HG02973 (cell line): Measurements from ENCODE around the gene CDK6.

ENCODE experiments used
- ATAC-seq: cut with Tn5 transposase; IDR thresholded peaks from one replicate; pipeline ENCODE4 v1.9.1; 2021; ENCODE audit warnings: moderate library complexity; ENCODE audit not compliant: unreplicated experiment

The CDK6 gene

DNA sequence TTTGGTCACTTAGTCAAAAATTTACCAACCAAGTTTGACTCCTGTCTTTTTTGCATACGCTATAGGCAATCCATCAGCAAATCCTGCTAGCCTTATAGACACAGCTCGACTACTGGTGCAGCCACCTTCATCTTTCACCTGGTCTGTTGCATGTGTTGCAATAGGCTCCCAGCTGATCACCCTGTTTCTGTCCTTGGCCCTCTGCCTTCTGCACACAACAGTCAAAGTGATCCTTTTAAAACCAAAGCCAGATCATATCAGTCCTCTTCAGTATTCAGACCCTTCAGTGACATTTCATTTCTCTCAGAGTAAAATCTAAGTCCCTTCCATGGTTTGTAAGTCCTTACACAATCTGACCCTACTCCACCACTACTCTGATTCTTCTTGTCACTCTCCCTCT lies 10.9 kb upstream of the CDK6 start:
- no peak for ATAC-seq

DNA sequence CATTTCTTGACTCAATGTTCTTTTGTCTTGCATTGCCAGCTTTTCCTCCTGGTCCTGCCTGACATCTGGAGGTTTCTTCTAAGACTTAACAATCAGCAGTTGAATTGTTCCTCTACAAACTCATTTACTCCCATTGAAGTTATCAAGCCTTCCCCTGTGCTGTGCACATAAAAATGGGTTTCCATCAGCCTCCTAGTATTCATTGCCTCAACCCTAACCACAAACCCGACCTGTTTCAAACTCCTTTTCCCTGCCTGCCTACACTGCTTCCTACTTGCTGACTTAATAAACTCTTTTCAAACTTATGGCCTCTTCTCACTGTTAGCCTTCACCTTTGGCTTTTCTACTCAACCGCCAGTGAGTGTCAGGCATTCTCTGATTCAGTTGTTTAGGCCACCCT lies 9.4 kb upstream of the CDK6 start:
- no peak for ATAC-seq

DNA sequence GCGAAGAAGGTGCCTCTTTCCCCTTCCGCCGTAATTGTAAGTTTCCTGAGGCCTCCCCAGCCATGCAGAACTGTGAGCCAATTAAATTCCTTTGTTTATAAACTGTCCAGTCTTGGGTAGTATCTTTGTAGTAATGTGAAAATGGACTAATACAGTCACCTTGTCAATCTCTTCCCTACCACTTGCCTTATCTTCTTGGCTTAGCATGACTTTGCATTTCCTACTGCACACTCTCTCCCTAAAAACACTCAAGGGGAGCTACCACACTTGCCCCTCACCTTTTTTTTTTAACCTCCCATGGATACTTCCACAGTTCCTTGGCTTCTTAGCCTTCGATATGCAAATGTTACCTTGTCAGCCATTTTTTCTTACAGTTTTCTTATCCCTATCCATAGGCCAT lies 7.4 kb upstream of the CDK6 start:
- ATAC-seq = no peak

DNA sequence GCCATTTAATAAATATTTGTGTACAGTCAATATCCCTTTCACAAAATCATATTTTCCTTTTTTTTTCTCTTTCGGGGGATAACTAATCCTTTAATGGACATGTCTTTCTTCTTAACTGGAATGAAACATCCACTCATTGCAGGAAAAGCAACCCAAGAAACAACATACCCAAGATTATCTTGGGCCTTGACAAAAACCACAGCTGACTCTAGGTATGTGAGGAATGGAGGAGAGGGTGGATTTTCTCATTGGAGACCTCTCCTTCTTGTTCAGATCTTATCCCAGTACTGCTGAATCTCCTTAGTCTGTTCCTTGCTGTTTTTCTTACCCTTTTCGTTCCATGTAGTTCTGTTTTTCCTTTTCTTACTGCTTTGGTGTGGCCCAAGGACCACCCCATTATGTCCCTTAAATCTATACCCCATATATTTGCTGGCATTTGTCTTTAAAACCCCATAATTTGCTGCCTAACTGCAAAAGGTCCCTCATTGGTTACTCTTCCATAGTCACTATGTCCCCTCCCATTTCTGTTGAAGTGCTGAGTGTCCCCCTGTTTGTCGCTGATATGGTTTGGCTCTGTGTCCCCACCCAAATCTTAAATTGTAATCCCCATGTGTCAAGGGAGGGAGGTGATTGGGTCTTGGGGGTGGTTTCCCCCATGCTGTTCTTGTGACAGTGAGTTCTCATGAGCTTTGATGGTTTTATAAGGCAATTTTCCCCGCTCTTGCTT lies 6.8 kb upstream of the CDK6 start:
- no peak for ATAC-seq

DNA sequence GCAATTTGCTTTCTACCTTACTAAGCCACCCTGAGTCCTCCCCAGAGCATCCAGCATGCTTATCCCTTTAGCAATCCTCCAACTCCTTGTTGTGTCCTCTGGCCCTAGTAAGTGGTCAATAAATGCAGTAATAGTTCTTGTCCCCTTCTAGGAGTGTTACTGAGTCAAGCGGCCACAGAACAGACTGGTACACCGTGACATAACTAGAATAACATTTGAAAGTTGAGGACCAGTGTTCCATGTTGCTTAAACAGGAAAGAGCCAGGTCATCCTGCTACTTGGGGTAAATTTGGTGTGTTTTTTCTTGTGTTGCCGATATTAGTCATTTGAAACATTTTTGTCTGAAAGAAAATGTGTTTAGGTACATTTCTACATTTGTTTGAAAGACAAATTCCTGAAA lies 4.8 kb upstream of the CDK6 start:
- ATAC-seq = no peak

DNA sequence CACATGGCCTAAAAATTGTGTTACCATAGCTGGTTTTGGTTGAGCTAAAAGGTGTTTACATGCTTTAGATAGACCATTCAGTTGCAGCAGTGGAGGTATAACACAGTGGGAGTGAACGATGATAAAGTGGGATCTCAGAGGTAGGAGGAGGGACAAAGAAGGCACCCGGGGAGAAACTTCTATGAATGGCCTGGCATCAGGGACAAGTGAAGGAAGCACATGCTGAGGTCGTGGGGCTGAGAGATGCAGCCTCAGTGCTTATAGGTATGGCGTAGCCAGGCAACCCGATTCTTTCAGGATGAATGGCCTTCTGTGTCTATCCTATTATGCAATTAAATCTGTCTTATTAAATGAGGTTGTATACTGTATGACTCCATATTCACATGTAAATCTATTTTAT lies 3.9 kb upstream of the CDK6 start:
- no peak for ATAC-seq

DNA sequence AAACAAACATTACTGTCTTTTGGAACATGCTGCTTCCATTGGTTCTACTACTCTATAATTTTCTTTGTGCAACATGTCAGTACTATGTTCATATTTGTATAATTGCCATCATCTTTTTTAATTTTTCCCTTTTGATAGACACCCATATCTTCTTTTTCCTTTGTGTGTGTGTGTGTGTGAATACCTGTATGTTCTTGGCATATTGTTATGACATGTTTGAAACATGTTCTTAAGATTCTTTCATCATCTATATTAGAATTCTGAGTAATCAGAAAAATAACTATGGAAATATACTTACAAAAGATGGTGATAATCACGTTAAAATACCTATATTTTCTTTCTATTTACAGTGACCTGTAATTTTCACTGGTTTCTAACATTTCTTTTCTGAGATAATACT lies 3.5 kb upstream of the CDK6 start:
- ATAC-seq = no peak

DNA sequence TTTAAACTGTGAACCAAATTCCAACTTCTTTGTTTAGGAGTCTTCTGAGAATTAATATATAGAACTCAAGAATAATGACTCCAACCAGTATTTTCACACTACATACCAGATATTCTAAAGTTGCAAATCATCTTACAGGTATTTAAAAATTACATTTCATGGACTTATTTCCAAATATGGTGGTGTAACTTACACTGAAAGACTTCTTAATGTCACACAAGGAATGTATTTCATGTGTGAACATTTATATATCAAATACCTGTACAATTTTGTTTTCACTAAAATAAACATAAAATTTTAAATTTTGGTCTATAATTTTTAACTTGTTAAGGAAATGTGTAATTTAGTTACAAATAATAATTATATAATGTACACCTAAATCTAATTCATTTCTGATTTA lies 2.6 kb upstream of the CDK6 start:
- ATAC-seq = no peak

DNA sequence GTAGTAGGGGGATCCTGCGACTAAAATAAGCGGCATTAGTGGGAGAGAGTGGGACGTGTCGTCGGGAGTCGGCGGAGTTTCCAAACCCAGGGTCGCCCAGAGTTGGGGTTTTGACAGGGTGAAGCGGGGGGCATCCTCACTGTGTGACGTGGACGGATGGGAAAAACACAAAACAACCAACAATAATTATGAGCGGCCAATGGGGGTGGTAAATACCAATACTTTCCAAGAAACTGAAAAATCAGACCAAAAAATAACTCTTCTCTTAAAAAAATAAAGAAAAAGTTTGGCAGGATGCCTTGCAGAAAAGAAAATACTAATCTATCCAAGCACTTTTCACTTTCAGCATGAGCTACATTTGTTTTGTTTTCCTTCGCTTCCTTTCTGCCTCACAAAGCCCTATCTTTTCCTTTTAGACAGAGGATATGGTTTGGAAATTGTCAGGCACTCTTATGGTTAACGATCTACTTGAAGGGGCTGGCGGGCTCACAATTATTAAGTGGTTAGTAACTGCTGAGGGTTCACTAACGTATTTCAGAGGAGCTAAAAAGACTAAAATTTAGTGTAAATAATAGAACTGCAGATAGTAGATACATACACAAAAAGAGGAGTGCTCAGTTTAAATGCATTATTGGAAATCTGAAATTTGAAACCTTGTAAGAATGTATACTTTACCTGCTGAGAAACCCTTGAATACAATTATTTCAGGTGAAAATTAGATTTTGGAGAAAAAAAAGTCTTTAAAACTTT lies 802 bp upstream of the CDK6 start:
- no peak for ATAC-seq

DNA sequence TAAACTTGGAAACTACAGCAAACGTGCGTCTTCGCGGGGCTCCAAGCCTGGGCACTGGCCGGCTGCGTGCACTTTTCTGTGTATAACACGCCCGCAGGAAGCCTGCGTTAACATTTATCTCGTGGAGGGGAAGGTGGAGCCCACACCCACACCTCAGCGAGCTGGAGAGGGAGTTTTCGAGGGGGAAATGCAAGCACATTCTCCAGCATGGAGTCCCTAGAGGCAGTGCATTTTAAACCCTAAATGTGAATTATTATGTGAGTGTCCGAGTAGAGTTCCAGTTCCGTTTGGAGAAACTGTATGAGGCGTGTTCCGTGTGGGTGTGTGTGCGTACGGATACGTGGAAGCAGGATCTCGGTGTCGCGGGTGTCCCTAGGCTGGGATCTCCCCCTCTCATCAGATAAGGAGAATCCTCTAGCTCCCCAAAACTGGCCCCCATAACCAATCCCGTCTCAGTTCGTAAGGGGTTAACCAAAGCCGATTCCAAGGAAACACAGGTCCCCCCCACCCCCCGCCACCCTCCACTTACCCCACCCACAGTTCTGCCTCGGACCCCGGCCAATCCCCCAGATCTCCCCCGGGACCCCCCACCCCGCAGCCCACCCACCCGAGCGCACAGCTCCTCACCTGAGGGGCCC lies 403 bp downstream of the CDK6 start:
- ATAC-seq = no peak

DNA sequence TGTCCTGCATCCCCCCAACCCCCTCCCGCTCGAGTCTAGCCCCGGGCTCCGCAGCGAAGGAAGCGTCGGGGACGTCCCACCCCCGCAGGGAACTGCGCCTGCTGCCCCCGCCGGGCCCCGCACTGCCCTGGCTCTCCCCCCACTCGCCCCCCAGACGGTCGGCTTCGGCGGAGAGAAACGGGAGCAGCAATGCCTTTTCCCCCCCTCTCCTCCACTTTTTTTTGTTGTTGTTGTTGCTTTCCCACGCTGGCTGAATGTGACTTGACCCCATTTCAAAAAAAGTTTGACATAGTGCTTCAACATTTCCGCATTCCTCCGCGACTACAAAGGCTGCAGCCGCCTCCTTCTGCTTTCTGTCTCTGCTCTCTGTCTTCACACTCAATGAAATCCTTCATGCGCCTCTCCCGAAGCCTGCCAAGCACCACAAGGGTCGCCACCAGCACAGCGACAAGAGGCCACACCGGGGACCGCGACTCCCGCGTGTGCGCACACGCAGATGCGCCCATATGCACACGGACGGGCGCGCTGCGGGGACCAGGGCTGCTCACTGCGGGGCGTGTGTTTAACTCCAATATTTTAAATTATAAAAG lies 1.0 kb downstream of the CDK6 start:
- no peak for ATAC-seq

DNA sequence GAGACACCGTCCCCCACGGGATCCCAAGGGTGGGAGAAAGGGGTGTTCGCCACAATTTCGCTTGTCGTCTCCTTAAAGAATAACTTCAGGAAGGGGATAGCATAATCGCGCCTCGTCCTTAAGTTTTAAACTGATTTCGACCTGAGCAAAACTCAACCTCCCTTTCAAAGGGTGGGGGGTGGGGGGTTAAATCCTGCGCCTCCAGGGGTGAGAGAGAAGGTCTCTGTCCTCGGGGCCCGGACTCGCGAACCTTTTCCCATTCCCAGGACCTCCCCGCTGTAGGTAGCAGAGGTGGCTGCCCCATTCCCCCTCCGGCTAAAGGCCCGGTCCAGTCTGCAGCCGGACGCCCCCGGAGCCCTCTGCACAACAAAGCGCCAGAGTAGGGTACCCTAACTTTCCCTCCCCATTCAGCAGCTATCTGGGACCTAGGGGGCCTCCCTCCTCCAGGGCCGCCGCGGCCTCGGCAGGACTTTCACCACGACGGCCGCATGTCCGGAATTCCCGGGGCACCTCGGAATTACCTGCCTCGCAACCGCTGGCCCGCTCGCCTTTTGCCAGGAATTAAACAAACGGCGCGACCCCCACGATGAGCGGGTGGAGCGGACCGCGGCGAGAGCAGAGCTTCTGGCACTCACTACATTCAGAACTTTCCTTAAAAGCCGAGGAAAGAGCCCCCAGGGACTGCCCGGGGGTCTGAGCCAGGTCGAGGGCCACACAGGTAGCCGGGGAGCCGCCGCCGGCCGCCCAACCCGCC lies 1.7 kb downstream of the CDK6 start:
- no peak for ATAC-seq

DNA sequence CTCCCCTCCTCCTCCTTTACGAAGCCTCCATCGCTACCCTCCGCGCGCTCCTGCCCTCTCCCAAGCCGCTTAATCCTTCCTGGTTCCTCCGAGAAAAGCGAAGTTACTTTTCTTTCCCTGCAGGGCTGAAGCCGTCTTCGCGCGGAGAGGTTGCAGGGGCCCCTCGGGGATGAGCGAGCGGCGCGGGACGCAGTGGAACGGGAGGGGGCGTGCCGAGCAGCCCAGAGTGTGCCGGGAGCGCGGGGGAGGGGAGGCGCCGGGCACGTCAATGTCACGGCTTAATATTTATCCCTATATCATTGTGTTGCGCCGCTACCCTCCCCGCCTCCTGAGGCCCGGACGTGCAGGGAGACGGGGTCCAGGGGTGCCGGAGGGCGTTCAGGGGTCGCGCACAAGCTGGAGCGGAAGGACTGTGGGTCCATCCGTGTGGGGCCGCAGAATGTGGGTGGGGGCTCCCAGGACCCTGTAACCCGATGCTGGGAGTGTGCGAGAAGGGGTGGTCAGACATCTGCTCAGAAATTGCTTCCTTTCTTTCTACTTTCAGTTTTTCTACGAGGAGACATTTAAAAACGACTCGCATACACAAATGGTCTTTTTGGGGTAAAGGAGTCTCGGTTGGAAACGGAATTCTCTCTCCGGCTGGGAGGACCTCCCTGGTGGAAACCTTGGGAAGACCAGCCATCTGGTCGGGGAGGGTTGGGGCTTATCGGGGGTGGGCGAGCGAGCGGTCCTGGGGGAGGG lies 2.4 kb downstream of the CDK6 start:
- ATAC-seq = peak; percentile 42

DNA sequence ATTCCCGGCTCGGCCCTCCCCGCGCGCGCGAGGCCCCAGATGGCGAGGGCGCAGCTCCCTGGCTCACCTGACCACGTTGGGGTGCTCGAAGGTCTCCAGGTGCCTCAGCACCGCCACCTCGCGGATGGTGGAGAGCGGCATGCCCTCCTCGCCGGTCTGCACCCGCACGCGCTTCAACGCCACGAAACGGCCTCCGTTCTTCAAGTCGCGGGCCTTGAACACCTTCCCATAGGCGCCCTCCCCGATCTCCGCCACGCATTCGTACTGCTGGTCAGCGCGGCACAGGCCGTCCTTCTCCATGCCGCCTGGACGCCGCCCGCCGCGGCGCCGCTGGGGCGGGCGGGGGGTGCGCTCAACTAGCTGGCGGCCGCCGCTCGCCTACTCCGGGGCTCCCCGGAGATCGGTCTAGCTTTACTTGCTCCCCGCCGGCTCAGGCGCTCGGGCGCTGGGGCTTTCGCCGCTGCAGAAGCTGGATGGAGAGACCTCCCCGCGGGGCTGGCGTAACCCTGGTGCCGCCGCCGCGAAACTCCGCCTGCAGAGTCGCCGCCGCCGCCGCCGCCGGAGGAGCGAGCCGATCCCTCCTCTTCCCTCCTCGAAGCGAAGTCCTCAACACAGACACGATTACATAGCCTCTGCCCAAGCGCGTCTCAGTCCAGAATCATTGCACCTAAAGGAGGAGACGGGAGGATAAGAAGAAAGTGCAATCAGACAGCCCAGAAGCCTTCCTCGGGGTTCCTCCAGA lies 3.2 kb downstream of the CDK6 start:
- ATAC-seq = peak; percentile 60

DNA sequence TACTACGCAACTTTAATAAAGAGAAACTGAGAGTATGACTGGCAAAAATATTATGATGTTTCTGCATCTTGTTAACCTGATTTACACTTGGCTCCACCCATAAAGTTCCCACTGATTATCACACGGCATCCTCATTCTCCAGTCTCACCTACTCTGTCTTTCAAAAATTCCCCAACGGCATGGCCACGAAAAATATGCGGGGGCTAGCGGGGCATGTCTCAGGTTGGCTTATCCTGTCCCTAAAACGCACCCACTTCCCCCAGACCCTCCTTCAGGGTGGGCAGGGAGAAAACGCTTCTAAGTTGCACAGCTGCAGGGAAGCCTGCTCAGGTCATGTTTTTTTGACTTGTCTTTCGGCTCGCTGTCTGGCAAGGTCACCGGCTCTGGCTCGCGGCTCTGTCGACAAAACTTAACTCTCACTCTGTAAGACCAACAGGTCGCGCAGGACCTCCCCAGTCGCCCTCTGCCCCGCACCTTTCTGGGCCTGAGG lies 3.8 kb downstream of the CDK6 start:
- peak; percentile 0 for ATAC-seq

DNA sequence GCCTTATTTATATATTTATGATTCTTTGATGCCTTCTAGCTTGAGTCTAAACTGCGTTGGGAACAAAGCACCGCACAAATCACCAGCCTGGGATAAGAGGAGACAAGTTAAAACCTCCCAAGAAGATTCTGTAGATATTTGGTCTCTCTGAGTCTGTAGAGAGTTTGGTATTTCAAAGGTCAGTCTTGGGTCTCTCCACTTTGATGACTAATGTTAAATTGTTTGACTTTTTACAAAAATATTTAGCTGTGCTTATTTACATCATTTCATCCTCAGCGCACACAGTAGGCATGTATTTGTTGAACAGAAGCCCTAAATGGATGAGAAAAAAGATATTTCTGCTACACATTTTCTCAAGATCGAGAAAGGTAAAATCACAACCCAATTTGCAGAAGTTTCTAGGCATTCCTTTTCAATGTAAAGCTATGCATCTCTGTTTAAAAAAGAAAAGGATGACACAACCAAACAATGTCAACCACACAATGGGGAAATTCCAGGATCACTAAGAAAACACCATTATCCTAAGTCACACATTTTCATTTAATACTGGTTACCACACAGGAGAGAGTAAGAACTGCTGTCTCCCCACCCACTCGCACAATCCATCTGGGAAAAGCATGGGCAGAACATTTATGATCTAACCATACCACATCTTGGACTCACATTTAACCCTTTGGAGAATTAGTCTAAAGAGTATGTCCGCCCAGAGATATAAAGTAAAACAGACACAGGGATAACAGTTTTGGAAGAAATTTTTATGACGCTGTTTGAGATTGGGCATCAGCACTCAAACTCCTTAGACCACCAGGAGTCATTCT lies 4.4 kb downstream of the CDK6 start:
- ATAC-seq = no peak

DNA sequence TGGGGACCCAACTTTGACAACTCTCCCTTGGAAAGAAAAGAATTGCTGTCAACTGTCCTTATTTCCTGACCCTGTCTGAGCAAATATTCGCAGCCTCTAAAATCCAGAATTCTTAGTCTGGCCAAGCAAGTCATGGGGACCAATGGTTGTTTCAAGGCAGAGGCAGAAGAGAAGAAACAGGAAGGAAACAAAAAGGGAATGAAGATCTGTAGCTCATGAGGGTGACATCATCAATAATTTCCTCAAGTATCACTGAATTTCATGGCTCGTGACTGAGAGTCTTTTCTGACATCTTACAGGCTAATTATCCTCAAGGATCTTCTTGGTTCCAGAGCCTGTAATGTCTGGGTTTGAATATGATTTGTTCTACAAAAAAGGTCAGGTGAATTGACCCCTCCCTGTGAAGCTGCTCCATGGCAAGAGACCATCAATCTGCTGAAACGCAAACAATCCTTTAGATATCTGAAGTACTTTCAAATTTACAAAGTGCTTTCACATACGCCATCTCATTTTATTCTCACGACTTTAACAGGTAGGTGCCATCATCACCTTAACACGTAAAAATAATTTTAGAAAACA lies 5.8 kb downstream of the CDK6 start:
- ATAC-seq = no peak

DNA sequence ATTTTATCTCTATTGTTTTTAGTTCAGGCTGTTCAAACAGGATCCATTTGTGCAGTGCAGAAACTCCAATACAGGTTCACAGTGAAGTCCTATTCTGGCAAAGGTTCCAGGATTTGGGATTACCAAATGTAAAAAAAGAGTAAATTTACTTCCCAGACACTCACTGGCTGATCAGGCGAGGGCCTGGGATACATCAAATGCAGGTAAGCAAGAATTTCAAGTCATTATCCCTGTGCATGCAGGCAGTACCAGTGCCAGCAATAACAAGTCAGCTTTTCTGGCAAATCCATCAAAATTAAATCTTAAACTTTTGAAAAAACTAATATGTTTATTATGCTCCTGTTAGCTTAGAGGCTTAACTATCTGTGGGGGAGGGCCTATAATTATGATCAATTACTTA lies 6.3 kb downstream of the CDK6 start:
- ATAC-seq = no peak
